Choroid plexus epithelial cell (primary cell): ENCODE results near the gene MYLK3.
"Not testable (repeated sequence)": the region's sequence is repeated elsewhere in the genome, so short reads cannot be mapped to it uniquely, and the experiment has no call there.

ENCODE experiments used
- DNase-seq: peaks from one replicate; pipeline ENCODE4 v3.0.0-alpha.2; 2010; ENCODE audit warnings: low read depth
- H3K4me3 ChIP-seq: 2 replicates; pipeline ENCODE4 v1.5.1; 2011; ENCODE audit warnings: low read depth, mild to moderate bottlenecking, control low read depth, low read length, moderate library complexity
- CTCF ChIP-seq: conservative IDR thresholded peaks from 2 replicates; pipeline ENCODE4 v1.5.1; 2011; ENCODE audit warnings: low read depth, mild to moderate bottlenecking, control low read depth, inconsistent platforms, low read length, moderate library complexity

MYLK3 gene

GRCh38 chr16:46788891-46789474 is 40.8 kb upstream of the MYLK3 start:
- DNase-seq = no peak
- no peak for TF ChIP-seq CTCF
- H3K4me3 ChIP-seq = no peak overlapping the region

GRCh38 chr16:46787909-46788308 is 39.8 kb upstream of the MYLK3 start:
- DNase-seq = no peak
- no peak overlapping the region for H3K4me3 ChIP-seq
- TF ChIP-seq CTCF = no peak

GRCh38 chr16:46785076-46785845 is 37.1 kb upstream of the MYLK3 start:
- no peak for TF ChIP-seq CTCF
- no peak for DNase-seq
- no peak overlapping the region for H3K4me3 ChIP-seq

DNA sequence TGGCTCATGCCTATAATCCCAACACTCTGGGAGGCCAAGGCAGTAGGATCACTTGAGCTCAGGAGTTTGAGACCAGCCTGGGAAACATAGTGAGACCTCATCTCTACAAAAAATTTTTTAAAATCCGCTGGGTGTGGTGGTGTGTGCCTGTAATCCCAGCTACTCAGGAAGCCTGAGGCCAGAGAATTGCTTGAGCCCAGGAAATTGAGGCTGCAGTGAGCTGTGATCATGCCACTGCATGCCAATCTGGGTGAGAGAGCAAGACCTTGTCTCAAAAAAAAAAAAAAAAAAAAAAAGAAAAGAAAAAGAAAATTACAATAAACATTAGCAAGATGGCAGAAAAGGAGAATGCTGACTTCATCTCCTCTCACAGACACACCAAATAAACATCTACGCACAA is 36.4 kb upstream of the MYLK3 start:
- not testable (repeated sequence) for DNase-seq, H3K4me3 ChIP-seq

DNA sequence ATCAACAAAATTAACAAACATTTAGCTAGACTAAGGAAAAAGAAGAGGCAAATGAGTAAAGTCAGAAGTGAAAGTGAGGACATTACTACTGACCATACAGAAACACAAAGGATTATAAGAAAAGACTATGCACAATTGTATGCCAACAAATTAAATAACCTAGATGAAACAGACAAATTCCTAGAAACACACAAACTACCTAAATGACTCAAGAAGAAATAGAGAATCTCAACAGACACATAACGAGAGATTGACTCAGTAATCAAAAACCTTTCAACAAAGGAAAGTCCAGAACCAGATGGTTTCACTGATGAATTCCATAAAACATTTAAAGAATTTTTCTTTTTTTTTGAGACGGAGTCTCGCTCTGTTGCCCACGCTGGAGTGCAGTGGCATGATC is 35.7 kb upstream of the MYLK3 start:
- no peak overlapping the region for H3K4me3 ChIP-seq
- DNase-seq = no peak
- TF ChIP-seq CTCF = no peak

DNA sequence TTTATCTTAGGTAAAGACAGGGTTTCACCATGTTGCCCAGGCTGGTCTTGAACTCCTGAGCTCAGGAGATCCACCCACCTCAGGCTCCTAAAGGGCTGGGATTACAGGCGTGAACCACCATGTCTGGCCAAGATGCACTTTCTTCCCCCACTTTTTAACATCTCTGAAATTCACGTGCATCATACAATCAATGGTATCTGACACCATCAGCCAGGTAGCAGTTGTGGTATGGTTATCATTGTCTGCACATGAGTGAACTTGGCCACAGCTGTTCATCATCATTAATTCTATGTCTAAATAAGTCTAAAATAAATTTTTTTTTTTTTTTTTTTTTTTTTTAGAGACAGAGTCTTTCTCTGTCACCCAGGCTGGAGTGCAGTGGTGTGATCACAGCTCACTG is 34.2 kb upstream of the MYLK3 start:
- DNase-seq = no peak
- H3K4me3 ChIP-seq = no peak overlapping the region
- no peak for TF ChIP-seq CTCF

DNA sequence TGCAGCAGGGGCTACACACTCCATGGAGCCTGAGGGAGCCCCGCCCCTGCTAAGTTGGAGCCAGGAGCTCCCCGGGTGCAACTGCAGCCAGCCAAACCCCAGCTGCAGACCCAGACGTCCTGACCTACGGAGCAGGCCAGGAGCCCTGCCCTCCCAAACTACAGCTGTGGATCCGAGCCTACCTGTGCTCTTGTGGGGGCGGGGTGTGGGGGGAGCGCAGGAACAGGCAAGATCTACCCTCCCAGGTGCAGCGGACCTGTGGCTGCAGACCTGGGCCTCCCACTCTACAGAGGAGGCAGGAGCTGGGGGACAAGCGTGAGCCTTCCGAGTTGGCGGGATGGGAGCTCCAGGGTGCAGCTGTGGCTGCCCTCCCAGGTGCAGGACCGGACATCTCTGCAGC is 29.7 kb upstream of the MYLK3 start:
- H3K4me3 ChIP-seq = no peak overlapping the region
- no peak for DNase-seq
- no peak for TF ChIP-seq CTCF
